A172 (cell line): ENCODE results near the gene LRRC36. TPM values are rescaled to one million over a fixed set of nuclear protein-coding genes. Genes with fewer than 3 reads are reported as not detected.

Source experiments
- DNase-seq: peaks from one replicate; pipeline ENCODE4 v3.0.0-alpha.2; 2015; ENCODE audit warnings: low spot score
- total RNA-seq: library from RNA; depleted of rRNA; stranded (reverse); fragments of >200 nt; shearing (Covaris generic); gene quantifications from 2 replicates; pipeline ENCODE4 v1.2.3, GENCODE V29; 2014; rRNA removed

LRRC36 gene
- not detected in 2 replicates for total RNA-seq

DNA sequence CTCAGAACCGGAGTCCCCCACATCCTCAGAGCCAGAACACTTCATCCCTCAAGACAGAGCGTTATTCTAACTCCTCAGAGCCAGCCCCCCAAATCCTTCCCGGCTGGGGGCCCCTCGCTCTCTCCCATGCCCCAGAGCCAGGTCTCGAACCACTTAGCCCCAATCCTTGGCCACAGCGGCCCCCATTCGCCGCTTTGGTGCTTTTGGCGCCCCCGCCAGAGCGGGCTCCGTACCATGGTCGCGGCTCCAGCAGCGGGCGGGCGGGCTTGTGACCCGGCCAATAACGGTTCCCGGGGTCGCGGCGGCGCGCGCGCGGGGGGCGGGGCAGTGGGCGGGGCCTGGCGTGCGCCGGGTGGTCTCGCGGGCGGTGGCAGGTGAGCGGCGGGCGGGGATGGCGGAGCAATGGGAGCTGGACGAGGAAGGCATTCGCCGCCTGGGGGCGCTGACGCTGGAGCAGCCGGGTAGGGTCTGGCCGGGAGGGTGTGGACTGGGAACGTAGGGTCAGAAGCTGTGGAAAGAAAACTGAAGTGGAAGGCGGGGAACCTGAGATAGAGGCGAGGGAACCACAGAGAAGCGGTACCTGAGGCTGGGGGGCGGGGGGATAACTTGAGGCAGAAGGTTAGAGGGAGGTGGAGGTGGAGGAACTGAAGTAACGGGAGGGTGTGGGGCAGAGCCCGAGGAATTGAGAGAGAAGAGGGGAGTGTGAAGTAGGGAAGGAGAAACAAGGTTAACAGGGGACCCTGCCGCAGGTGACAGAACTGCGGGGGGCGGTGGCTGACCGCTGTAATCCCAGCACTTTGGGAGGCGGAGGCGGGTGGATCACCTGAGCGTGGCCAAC lies at the start of gene LRRC36, which contains the start of gene KCTD19:
LRRC36 (plus strand) TSS at position 344 of the 838 bp plus-strand sequence; CDS start at position 392, 48 bp downstream.
KCTD19 (minus strand) TSS at position 270 of the 838 bp plus-strand sequence; CDS start at position 236, 34 bp downstream.
- DNase-seq = no peak

DNA sequence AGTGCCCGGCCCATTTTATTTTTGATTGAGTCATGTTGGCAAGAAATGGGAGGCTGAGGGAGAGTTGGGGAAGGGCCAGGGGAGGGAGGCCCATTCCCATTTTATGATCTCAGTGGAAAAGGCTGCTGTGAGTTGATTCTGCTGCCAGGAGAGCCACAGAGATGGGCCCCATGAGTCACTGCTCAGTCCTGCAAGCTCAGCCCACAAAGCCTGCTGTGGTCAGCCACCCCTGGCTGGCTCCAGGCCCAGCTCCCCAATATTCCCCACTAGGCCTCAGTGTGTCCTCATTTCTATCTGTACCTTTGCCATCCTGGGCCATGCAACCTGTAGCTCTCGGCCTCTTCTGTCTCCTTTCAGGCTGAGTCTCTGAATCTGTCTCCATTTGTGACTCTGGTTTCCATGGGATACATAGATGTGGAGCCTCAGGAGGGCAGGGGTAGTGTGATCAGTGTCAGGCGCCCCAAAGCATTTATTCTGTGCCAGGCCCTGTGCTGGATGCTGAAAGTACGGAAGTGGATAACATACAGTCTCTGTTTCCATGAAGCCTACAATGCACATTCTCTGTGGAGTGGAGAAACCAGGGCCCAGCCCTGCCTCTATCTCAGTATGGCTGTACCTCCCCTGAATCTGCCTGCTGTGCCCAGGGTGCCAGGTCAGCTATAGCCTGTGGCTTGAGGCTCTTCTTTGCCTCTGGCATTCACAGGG lies 49.2 kb upstream of the LRRC36 start:
- DNase-seq = peak; percentile 99

DNA sequence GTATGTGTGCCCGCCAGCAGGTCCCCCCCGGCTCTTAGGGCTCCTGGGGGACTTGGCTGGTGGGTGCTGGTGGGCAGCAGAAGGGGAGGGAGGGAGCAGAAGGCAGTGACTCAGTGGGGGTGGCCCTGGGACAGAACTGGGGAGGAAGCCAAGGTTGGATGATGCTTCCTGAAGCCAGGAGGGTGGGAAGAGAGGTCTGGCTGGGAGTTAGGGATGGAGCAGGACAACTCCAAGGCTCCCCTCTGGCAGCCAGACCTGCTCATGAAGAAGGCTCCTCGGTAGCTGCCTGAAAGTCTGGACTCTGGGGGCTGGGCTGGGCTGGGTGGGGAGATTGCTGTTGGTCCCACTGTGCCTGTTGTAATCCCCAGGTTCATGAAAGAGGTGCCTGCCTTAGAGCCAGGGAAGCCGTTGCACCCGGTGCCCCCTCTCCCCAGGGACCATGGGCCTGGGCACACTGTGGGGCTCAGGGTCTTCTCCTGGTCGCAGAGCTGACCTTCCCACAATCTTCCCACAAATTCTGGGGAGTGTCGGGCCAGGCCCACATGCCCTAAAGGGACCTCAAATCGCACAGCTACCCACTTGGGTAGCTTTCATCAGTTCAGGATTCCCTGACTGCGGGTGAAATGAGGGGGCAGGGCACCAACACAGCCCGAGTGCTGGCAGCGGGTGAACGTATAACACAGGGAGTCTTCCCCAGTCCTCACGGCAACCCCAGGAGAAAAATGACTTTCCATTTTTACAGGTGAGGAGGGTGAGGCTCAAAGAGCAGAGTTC lies 48.4 kb upstream of the LRRC36 start:
- DNase-seq = peak; percentile 84

DNA sequence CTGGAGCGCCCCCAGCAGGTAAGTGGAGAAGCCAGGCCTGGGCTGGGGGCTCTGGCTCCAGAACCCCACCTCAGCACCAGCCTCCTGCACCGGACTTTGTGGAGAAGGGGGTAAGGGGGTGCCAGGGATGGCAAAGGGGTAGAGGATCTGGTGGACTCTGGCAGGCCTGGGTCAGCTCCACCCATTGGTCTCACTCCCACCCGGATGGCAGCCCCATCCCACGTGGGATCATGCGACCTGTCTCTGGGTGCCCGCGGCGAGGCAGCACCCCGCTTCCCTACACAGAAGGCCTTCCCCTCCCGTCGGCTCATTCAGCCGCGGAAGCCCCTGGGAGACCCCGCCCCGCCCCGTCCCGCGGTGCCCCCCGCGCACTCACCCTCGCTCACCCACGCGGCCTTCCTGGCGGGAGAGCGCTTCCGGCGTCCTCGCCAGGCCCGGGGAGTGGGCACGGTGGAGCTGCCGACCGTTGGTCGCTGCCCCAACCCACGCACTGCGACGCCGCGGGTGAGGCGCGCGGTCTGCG lies 47.8 kb upstream of the LRRC36 start:
- DNase-seq = no peak

- no peak for DNase-seq
These were observed 47.1 kb upstream of the LRRC36 start, which contains the start of gene PLEKHG4 for GRCh38 chr16:67279296-67280089. Gene PLEKHG4 (plus strand): TSS chr16:67279532. CDS start chr16:67280045, 513 bp downstream.

- DNase-seq = no peak
These were observed 46.3 kb upstream of the LRRC36 start for GRCh38 chr16:67280090-67281015.

- no peak for DNase-seq
These were observed 44.8 kb upstream of the LRRC36 start for GRCh38 chr16:67281536-67282446.

DNA sequence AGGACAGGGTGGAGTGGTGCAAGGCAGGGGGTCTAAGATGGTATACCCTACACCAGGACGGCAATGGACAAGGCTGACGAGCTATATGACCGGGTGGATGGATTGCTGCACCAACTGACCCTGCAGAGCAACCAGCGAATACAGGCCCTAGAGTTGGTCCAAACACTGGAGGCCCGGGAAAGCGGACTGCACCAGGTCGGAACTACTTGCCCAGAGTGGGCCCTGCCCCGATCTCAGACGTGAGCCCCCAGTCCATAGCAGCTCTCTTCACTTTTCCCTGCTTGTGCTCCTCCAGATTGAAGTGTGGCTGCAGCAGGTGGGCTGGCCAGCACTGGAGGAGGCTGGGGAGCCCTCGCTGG lies 44.2 kb upstream of the LRRC36 start:
- DNase-seq = no peak

- peak; percentile 46 for DNase-seq
These were observed 43.4 kb upstream of the LRRC36 start for GRCh38 chr16:67283039-67283825.

DNA sequence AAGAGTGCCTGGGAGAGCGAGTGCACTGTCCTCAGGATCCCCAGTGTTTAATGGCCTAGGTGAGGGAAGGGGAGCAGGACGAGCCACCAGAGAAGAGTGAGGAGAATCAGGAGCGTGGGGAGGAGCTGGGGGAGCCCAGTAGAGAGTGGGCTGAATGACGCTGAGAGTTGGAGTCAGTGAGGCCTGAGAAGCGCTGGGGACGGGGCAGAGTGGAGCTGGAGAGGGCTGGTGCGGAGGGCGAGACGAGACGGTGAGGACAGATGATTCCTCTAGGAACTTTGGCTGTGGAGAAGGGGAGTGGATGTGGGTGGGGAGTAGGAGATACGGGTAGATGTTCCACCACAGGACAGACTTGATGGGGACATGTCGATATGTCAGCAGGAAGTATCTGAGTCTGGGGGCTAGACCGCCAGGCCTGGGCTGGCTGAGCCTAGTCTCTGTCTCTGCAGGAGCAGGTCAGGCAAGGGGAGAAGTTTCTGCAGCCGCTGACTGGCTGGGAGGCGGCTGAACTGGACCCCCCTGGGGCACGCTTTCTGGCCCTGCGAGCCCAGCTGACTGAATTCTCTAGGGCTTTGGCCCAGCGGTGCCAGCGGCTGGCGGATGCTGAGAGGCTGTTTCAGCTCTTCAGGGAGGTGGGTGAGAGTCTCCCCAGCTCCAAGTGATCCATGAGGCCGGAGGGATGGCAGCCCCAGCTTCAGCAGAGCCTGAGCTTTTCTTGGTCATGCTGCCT lies 42.6 kb upstream of the LRRC36 start:
- no peak for DNase-seq

- peak; percentile 52 for DNase-seq
These were observed 41.6 kb upstream of the LRRC36 start for GRCh38 chr16:67284699-67285646.

DNA sequence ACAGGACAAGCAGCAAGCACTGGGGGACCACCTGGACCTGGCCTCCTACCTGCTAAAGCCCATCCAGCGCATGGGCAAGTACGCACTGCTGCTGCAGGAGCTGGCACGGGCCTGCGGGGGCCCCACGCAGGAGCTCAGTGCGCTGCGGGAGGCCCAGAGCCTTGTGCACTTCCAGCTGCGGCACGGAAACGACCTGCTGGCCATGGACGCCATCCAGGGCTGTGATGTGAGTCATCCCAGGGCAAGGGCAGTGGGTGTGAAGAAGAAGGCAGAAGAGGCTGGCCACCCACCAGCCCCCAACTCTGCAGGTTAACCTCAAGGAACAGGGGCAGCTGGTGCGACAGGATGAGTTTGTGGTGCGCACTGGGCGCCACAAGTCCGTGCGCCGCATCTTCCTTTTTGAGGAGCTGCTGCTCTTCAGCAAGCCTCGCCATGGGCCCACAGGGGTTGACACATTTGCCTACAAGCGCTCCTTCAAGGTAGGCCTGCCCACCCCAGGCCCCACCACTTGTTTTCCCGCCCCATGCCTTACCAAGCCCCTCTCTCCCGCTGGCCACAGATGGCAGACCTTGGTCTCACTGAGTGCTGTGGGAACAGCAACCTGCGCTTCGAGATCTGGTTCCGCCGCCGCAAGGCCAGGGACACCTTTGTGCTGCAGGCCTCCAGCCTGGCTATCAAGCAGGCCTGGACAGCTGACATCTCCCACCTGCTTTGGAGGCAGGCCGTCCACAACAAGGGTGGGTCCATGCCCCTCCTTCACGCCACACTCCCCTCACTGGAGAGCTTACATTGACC lies 40.0 kb upstream of the LRRC36 start:
- DNase-seq = peak; percentile 70

DNA sequence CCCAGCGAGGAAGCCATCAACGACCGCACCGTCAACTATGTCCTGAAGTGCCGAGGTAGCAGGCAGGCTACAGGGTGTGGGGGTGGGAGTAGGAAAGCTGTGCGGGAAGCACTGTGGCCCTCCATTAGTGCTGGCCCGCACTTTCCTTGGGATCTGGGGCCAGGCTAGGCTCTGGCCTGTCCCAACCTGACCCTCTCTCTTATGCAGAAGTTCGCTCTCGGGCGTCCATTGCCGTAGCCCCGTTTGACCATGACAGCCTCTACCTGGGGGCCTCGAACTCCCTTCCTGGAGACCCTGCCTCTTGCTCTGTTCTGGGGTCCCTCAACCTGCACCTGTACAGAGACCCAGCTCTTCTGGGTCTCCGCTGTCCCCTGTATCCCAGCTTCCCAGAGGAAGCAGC lies 38.7 kb upstream of the LRRC36 start:
- DNase-seq = no peak

- no peak for DNase-seq
These were observed 35.2 kb upstream of the LRRC36 start for GRCh38 chr16:67291461-67291860.

- DNase-seq = no peak
These were observed 32.4 kb upstream of the LRRC36 start for GRCh38 chr16:67294171-67294757.
